ENCODE data around the gene STXBP6. TPM values are rescaled to one million over a fixed set of nuclear protein-coding genes. Genes with fewer than 3 reads are reported as not detected.

The STXBP6 gene
- total RNA-seq, 1 experiment from 2014 or later, result not detected

GRCh38 chr14:24956104-24956503 lies 93.8 kb downstream of the STXBP6 start:
- H3K27ac ChIP-seq (ENCODE audit: low read length), result no peak overlapping the region
- CTCF ChIA-PET, result no interaction called here
- H3K9me3 ChIP-seq (ENCODE audit: control insufficient read depth, insufficient read depth, low read depth, low read length), result no peaks in the 10 kb centered on the region
- H3K36me3 ChIP-seq (ENCODE audit: control insufficient read depth, insufficient read depth, low read length), result no peaks in the 10 kb centered on the region
- no peak overlapping the region for H3K4me3 ChIP-seq (ENCODE audit: low read depth in 2 of 2, low read length in 2 of 2)
- in situ Hi-C loops (cut with HindIII; ENCODE audit: low pct_unique_long_range_greater_than_20kb, low sequenced_read_pairs) (no loop called here), intact Hi-C loops (cut with micrococcal nuclease; ENCODE audit: unreplicated experiment) (no loop called here)
- TF ChIP-seq, protein P1, sequence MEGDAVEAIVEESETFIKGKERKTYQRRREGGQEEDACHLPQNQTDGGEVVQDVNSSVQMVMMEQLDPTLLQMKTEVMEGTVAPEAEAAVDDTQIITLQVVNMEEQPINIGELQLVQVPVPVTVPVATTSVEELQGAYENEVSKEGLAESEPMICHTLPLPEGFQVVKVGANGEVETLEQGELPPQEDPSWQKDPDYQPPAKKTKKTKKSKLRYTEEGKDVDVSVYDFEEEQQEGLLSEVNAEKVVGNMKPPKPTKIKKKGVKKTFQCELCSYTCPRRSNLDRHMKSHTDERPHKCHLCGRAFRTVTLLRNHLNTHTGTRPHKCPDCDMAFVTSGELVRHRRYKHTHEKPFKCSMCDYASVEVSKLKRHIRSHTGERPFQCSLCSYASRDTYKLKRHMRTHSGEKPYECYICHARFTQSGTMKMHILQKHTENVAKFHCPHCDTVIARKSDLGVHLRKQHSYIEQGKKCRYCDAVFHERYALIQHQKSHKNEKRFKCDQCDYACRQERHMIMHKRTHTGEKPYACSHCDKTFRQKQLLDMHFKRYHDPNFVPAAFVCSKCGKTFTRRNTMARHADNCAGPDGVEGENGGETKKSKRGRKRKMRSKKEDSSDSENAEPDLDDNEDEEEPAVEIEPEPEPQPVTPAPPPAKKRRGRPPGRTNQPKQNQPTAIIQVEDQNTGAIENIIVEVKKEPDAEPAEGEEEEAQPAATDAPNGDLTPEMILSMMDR (IDR thresholded peaks at IDR 0.05), result no peak
- TF ChIP-seq POLR2AphosphoS5 (IDR thresholded peaks at IDR 0.05; ENCODE audit: low read depth, low read length), result no peak
- no peak for TF ChIP-seq REST (IDR thresholded peaks at IDR 0.05; ENCODE audit: insufficient read depth in 1 of 2, low read depth in 2 of 2, low read length in 1 of 2)
- TF ChIP-seq SIN3A (IDR thresholded peaks at IDR 0.05; ENCODE audit: borderline replicate concordance, insufficient read depth, low read depth, low read length), result no peak
- H3K4me1 ChIP-seq (ENCODE audit: control insufficient read depth, insufficient read depth, low read length), result no peaks in the 10 kb centered on the region
- no TSS peak for BruUV-seq (replicated peaks)
- H3K27me3 ChIP-seq (ENCODE audit: control insufficient read depth, insufficient read depth, low read length), result no peaks in the 10 kb centered on the region
- ATAC-seq (no peak), DNase-seq (ENCODE audit: low read depth, low spot score) (no peak)
- POLR2A ChIA-PET, result no interaction called here

DNA sequence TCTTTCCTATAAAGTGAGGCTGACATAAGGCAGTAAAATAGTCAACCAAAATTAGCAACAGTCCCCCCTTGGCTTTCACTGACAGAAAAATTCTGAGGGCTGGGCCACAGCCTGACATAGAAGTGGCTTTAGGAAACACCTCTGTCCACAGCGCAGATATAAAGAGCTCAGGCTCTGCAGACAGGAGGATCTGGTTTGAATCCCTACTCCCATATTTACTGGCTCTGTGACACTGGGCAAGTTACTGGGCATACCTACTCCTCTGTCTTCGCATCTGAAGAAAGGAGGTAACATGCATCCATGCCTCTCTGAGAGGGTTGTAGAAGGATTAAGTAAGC lies 95.3 kb downstream of the STXBP6 start:
- intact Hi-C loops (cut with micrococcal nuclease; ENCODE audit: unreplicated experiment) (no loop called here), in situ Hi-C loops (cut with HindIII; ENCODE audit: low pct_unique_long_range_greater_than_20kb, low sequenced_read_pairs) (no loop called here)
- no peaks in the 10 kb centered on the region for H3K36me3 ChIP-seq (ENCODE audit: control insufficient read depth, insufficient read depth, low read length)
- no peak overlapping the region for H3K4me3 ChIP-seq (ENCODE audit: low read depth in 2 of 2, low read length in 2 of 2)
- no peak for TF ChIP-seq SIN3A (IDR thresholded peaks at IDR 0.05; ENCODE audit: borderline replicate concordance, insufficient read depth, low read depth, low read length)
- no peak for TF ChIP-seq REST (IDR thresholded peaks at IDR 0.05; ENCODE audit: insufficient read depth in 1 of 2, low read depth in 2 of 2, low read length in 1 of 2)
- no peak for TF ChIP-seq POLR2AphosphoS5 (IDR thresholded peaks at IDR 0.05; ENCODE audit: low read depth, low read length)
- no peaks in the 10 kb centered on the region for H3K9me3 ChIP-seq (ENCODE audit: control insufficient read depth, insufficient read depth, low read depth, low read length)
- ChIA-PET POLR2A (no interaction called here), CTCF (no interaction called here)
- no peak overlapping the region for H3K27ac ChIP-seq (ENCODE audit: low read length)
- ATAC-seq (no peak), DNase-seq (ENCODE audit: low read depth, low spot score) (no peak)
- no peaks in the 10 kb centered on the region for H3K27me3 ChIP-seq (ENCODE audit: control insufficient read depth, insufficient read depth, low read length)
- BruUV-seq (replicated peaks), result no TSS peak
- H3K4me1 ChIP-seq (ENCODE audit: control insufficient read depth, insufficient read depth, low read length), result no peaks in the 10 kb centered on the region
